ENCODE results near the gene FIGN. TPM values are rescaled to one million over a fixed set of nuclear protein-coding genes. Genes with fewer than 3 reads are reported as not detected.

The FIGN gene
- total and polyA plus RNA-seq, 2 donors (not counting 3 experiments of a cell fraction or from before 2014, with no cell fraction given): 1.8 to 8.1 TPM

- dilution Hi-C loops (cut with MboI; ENCODE audit: extremely low pct_ligation_motif_present, low sequenced_read_pairs): no loop called here
- ChIA-PET POLR2A (no interaction called here), CTCF (interaction anchor here (1.4 to 1.8 kb wide), 4 partner anchors 9 to 33 kb away, joined by 3 to 4 read pairs (median 4); no protein-coding TSS in a partner anchor)
- H3K9me3 ChIP-seq (replicated peaks; ENCODE audit: control insufficient read depth, insufficient read depth, low read length): no peaks in the 10 kb centered on the region
- no peaks in the 10 kb centered on the region for H3K4me1 ChIP-seq (ENCODE audit: control insufficient read depth, extremely low read depth, insufficient read depth, low read length)
- H3K9me1 ChIP-seq (replicated peaks; ENCODE audit: control insufficient read depth, extremely low read depth, insufficient read depth, low read length): no peaks in the 10 kb centered on the region
- H2AFZ ChIP-seq (ENCODE audit: low read depth, low read length): no peak overlapping the region
- no TSS peak for BruUV-seq (replicated peaks)
- H3K27ac ChIP-seq (ENCODE audit: insufficient read depth, low read depth, low read length): no peak overlapping the region
- no peaks in the 10 kb centered on the region for H3K79me2 ChIP-seq (ENCODE audit: control insufficient read depth, insufficient read depth, low read length)
- FAIRE-seq (no peak), DNase-seq (ENCODE audit: low read depth, low spot score) (no peak)
- no peaks in the 10 kb centered on the region for H3K27me3 ChIP-seq (ENCODE audit: control insufficient read depth in 2 of 2, insufficient read depth in 2 of 2, low read length in 2 of 2)
- H4K20me1 ChIP-seq (replicated peaks; ENCODE audit: control insufficient read depth, extremely low read depth, insufficient read depth, low read length): no peaks in the 10 kb centered on the region
- no peak overlapping the region for H3K9ac ChIP-seq (replicated peaks; ENCODE audit: extremely low read depth, insufficient read depth, low read length)
- no peak overlapping the region for H3K4me3 ChIP-seq (replicated peaks in 1 of 3; ENCODE audit: insufficient read depth in 1 of 3, low read depth in 1 of 3, low read length in 3 of 3)
- intact Hi-C loops (cut with micrococcal nuclease): no loop called here
- H3K36me3 ChIP-seq (ENCODE audit: control insufficient read depth in 2 of 2, extremely low read depth in 1 of 2, insufficient read depth in 2 of 2, low read length in 2 of 2): no peaks in the 10 kb centered on the region
- no peak overlapping the region for H3K4me2 ChIP-seq (ENCODE audit: insufficient read depth, low read length)
- TF ChIP-seq MYC (IDR thresholded peaks at IDR 0.05; ENCODE audit: low read depth, low read length): no peak
- TF ChIP-seq MAX (IDR thresholded peaks at IDR 0.05; ENCODE audit: insufficient read depth, insufficient read length): no peak
- no peak for TF ChIP-seq GATA2 (IDR thresholded peaks at IDR 0.05; ENCODE audit: insufficient read depth, insufficient read length, low read depth, low read length)
- no peak for TF ChIP-seq FOS (IDR thresholded peaks at IDR 0.05; ENCODE audit: borderline replicate concordance, insufficient read depth, low read length)
- TF ChIP-seq CTCF (IDR thresholded peaks at IDR 0.05; ENCODE audit: extremely low read depth in 1 of 2, insufficient read depth in 1 of 2, low read depth in 1 of 2, low read length in 2 of 2): no peak
Observed at GRCh38 chr2:163591461-163591860, 144.3 kb downstream of the FIGN start.

- CTCF ChIA-PET: no interaction called here
- no peaks in the 10 kb centered on the region for H3K36me3 ChIP-seq (ENCODE audit: control insufficient read depth in 2 of 2, extremely low read depth in 1 of 2, insufficient read depth in 2 of 2, low read length in 2 of 2)
- no peaks in the 10 kb centered on the region for H3K9me1 ChIP-seq (replicated peaks; ENCODE audit: control insufficient read depth, extremely low read depth, insufficient read depth, low read length)
- no peak overlapping the region for H3K4me2 ChIP-seq (ENCODE audit: insufficient read depth, low read length)
- dilution Hi-C loops (cut with MboI; ENCODE audit: extremely low pct_ligation_motif_present, low sequenced_read_pairs) (no loop called here), intact Hi-C loops (cut with micrococcal nuclease) (no loop called here)
- H3K9ac ChIP-seq (replicated peaks; ENCODE audit: extremely low read depth, insufficient read depth, low read length): no peak overlapping the region
- DNase-seq (ENCODE audit: low read depth, low spot score) (no peak), FAIRE-seq (no peak)
- no peaks in the 10 kb centered on the region for H3K27me3 ChIP-seq (ENCODE audit: control insufficient read depth in 2 of 2, insufficient read depth in 2 of 2, low read length in 2 of 2)
- POLR2A ChIA-PET: no interaction called here
- H3K9me3 ChIP-seq (replicated peaks; ENCODE audit: control insufficient read depth, insufficient read depth, low read length): no peaks in the 10 kb centered on the region
- no peaks in the 10 kb centered on the region for H3K79me2 ChIP-seq (ENCODE audit: control insufficient read depth, insufficient read depth, low read length)
- no peak overlapping the region for H3K27ac ChIP-seq (ENCODE audit: insufficient read depth, low read depth, low read length)
- no peaks in the 10 kb centered on the region for H4K20me1 ChIP-seq (replicated peaks; ENCODE audit: control insufficient read depth, extremely low read depth, insufficient read depth, low read length)
- TF ChIP-seq POLR2A (IDR thresholded peaks at IDR 0.05; ENCODE audit: low read depth, low read length) (no peak), JUN (IDR thresholded peaks at IDR 0.05; ENCODE audit: borderline replicate concordance, insufficient read depth, insufficient read length, low read depth) (no peak), EZH2 (IDR thresholded peaks at IDR 0.05; ENCODE audit: borderline replicate concordance, low read depth, low read length, severe bottlenecking) (no peak), FOS (IDR thresholded peaks at IDR 0.05; ENCODE audit: borderline replicate concordance, insufficient read depth, low read length) (no peak), POLR2AphosphoS5 (IDR thresholded peaks at IDR 0.05; ENCODE audit: insufficient read depth, low read depth, low read length) (no peak), MAX (IDR thresholded peaks at IDR 0.05; ENCODE audit: insufficient read depth, insufficient read length) (no peak), MYC (IDR thresholded peaks at IDR 0.05; ENCODE audit: low read depth, low read length) (no peak), CTCF (IDR thresholded peaks at IDR 0.05; ENCODE audit: extremely low read depth in 1 of 2, insufficient read depth in 1 of 2, low read depth in 1 of 2, low read length in 2 of 2) (no peak), GATA2 (IDR thresholded peaks at IDR 0.05; ENCODE audit: insufficient read depth, insufficient read length, low read depth, low read length) (no peak)
- no peak overlapping the region for H2AFZ ChIP-seq (ENCODE audit: low read depth, low read length)
- H3K4me1 ChIP-seq (ENCODE audit: control insufficient read depth, extremely low read depth, insufficient read depth, low read length): no peaks in the 10 kb centered on the region
- H3K4me3 ChIP-seq (replicated peaks in 1 of 3; ENCODE audit: insufficient read depth in 1 of 3, low read depth in 1 of 3, low read length in 3 of 3): no peak overlapping the region
- no TSS peak for BruUV-seq (replicated peaks)
Observed at GRCh38 chr2:163580757-163581156, 155.1 kb downstream of the FIGN start.
